Large intestine (tissue), 3 donors: ENCODE measurements around the gene GRAMD1C. TPM values are rescaled to one million over a fixed set of nuclear protein-coding genes. Genes with fewer than 3 reads are reported as not detected.

Experiments used
- DNase-seq, 2 donors: peaks; one replicate each; pipeline versions ENCODE4 v3.0.0 to v3.0.0-alpha.2; 2013
- H3K27ac ChIP-seq: one replicate; pipeline ENCODE4 v1.5.1; 2013; ENCODE audit warnings: low read length
- H3K27me3 ChIP-seq: 2 replicates; pipeline ENCODE4 v1.6.1; 2013; ENCODE audit warnings: low read length; ENCODE audit not compliant: control insufficient read depth, insufficient read depth
- H3K36me3 ChIP-seq: 2 replicates; pipeline ENCODE4 v1.6.1; 2013; ENCODE audit warnings: low read length; ENCODE audit not compliant: control insufficient read depth, insufficient read depth
- H3K4me1 ChIP-seq: one replicate; pipeline ENCODE4 v1.6.1; 2013; ENCODE audit warnings: low read length; ENCODE audit not compliant: control insufficient read depth, insufficient read depth
- H3K4me3 ChIP-seq: one replicate; pipeline ENCODE4 v1.5.1; 2013; ENCODE audit warnings: low read length
- H3K9me3 ChIP-seq: one replicate; pipeline ENCODE4 v1.6.1; 2013; ENCODE audit warnings: mild to moderate bottlenecking, low read depth, low read length, moderate library complexity; ENCODE audit not compliant: control insufficient read depth
- WGBS: methylation state at CpG from one replicate; pipeline ENCODE4 v1.1.5; 2013; ENCODE audit warnings: low lambda C conversion rate; ENCODE audit not compliant: insufficient coverage; 5-methylcytosine and 5-hydroxymethylcytosine counted together
- polyA plus RNA-seq: library from polyadenylated mRNA; unstranded; fragments of 120-200 nt; gene quantifications from one replicate; pipeline ENCODE4 v1.2.1, GENCODE V29; 2013

The GRAMD1C gene
- polyA plus RNA-seq, 1 donor = 14.4 TPM

DNA sequence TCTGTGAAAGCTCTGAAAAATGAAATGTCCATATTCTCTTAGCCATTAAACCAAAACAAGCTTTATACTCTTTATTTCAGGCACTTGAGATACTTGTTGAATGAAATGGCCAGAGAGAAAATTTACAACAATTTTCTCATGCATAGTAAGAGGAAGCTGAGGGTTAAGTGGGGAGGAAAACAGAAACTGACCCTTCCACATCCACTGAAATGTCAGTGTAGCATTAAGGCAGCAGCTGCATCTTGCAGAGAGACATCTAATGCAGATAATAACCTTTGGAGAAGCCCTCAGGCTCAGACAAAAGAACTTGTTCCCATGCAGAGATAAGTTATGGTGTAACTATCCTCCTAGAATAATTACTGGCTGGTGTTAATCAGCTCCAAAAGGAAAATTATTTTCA lies 143.2 kb downstream of the GRAMD1C start:
- no peaks in the 10 kb centered on the region for H3K27me3 ChIP-seq
- H3K36me3 ChIP-seq = peaks cover 26% of the 10 kb centered on the region
- DNase-seq = no peak

DNA sequence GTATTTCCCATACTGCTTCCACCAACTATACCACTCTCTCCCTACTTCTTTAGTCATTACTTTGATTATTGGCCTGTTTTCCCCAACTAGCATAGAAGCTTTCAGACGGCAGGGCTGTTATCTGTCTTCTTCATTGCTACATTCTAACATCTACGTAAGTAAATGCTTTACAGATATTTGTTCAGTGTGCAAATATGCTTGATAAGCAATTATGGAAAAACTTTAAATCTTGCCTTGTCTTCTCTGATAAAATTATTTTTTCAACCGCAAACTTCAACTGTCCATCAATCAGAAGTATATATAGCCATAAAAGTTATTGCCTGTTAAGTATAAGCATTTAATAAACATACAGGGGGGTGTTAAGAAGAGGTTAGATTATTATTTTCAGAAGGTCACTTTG lies 145.0 kb downstream of the GRAMD1C start:
- Histone ChIP-seq H3K4me1 (no peaks in the 10 kb centered on the region), H3K4me3 (no peak overlapping the region), H3K27me3 (no peaks in the 10 kb centered on the region), H3K9me3 (peaks cover 3% of the 10 kb centered on the region), H3K27ac (no peak overlapping the region), H3K36me3 (peaks cover 23% of the 10 kb centered on the region)
- WGBS = 89% methylated on average over 1 of the region's 3 CpGs
- DNase-seq = no peak

More for the DNA sequence above, 143.2 kb downstream of the GRAMD1C start:
- peaks cover 3% of the 10 kb centered on the region for H3K9me3 ChIP-seq
- H3K4me1 ChIP-seq = no peaks in the 10 kb centered on the region
- no peak overlapping the region for H3K4me3 ChIP-seq
- no peak overlapping the region for H3K27ac ChIP-seq

DNA sequence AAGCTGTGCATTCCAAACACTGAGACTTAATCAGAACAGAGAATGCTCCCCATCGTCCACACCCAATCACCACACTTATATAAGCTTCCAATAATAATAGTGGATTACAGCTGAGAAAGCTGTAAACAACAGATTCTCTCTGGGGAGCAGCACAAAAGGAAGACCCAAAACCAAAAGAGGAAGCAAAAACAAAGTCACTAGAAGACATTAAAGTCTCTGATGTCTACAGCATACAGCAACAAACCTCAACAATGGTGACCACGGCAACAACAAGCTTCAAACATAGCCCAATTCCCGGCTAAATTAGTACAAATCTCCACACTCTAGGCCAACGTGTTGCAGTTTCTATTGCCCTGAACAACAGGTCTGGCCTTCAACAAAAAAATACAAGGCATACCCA lies 147.0 kb downstream of the GRAMD1C start:
- peaks cover 12% of the 10 kb centered on the region for H3K36me3 ChIP-seq
- no peaks in the 10 kb centered on the region for H3K4me1 ChIP-seq
- no peak for DNase-seq
- no peaks in the 10 kb centered on the region for H3K27me3 ChIP-seq
- no peak overlapping the region for H3K4me3 ChIP-seq
- no peak overlapping the region for H3K27ac ChIP-seq
- no CpG with 5 or more reads among the region's 4 CpGs for WGBS
- H3K9me3 ChIP-seq = peaks cover 3% of the 10 kb centered on the region

Other genes with a start within 250 kb of the GRAMD1C start
- gene USF3, start 142.1 kb upstream of the GRAMD1C start, polyA plus RNA-seq = 14.5 TPM
- 85.5 TPM for gene NAA50, start 92.5 kb upstream of the GRAMD1C start, polyA plus RNA-seq
- 46.3 TPM for gene ATP6V1A, start 91.8 kb upstream of the GRAMD1C start, polyA plus RNA-seq
- gene ZDHHC23, start 109.2 kb downstream of the GRAMD1C start, polyA plus RNA-seq = 9.9 TPM
- 9.2 TPM for gene CCDC191, start 217.7 kb downstream of the GRAMD1C start, polyA plus RNA-seq
- gene QTRT2, start 217.9 kb downstream of the GRAMD1C start, polyA plus RNA-seq = 24.7 TPM